Progenitor cell of endocrine pancreas (in vitro differentiated cells): ENCODE data around the gene LPCAT1. TPM values are rescaled to one million over a fixed set of nuclear protein-coding genes. Genes with fewer than 3 reads are reported as not detected.

ENCODE experiments used
- DNase-seq: peaks from one replicate; pipeline ENCODE4 v3.0.0; 2021; ENCODE audit warnings: low spot score; ENCODE audit not compliant: unreplicated experiment
- H3K27ac Mint-ChIP-seq: 2 replicates; pipeline ENCODE4 v1.8.0; 2021; ENCODE audit warnings: mild to moderate bottlenecking, moderate library complexity, mixed read lengths
- H3K27me3 Mint-ChIP-seq: 2 replicates; pipeline ENCODE4 v1.8.0; 2021; ENCODE audit warnings: mixed read lengths
- H3K36me3 Mint-ChIP-seq: 2 replicates; pipeline ENCODE4 v1.8.0; 2022; ENCODE audit warnings: mixed read lengths; ENCODE audit not compliant: insufficient read depth
- H3K4me1 Mint-ChIP-seq: 2 replicates; pipeline ENCODE4 v1.8.0; 2021; ENCODE audit warnings: low read depth, mixed read lengths
- H3K4me3 Mint-ChIP-seq: 2 replicates; pipeline ENCODE4 v1.8.0; 2021; ENCODE audit warnings: low read depth, mild to moderate bottlenecking, moderate library complexity, mixed read lengths
- H3K9me3 Mint-ChIP-seq: 2 replicates; pipeline ENCODE4 v1.8.0; 2021; ENCODE audit warnings: low read depth, mixed read lengths
- CTCF ChIP-seq: fragments of 200-600 bp; sonication (generic); IDR thresholded peaks from one replicate; pipeline ENCODE4 v1.5.0; 2021; ENCODE audit warnings: antibody characterized with exemption, mild to moderate bottlenecking; ENCODE audit not compliant: unreplicated experiment
- total RNA-seq: library from RNA; stranded (reverse); gene quantifications from 2 replicates; pipeline ENCODE4 v1.2.1, GENCODE V29; 2021

LPCAT1 gene
- total RNA-seq, 1 donor from 2014 or later, result 73.3 TPM

DNA sequence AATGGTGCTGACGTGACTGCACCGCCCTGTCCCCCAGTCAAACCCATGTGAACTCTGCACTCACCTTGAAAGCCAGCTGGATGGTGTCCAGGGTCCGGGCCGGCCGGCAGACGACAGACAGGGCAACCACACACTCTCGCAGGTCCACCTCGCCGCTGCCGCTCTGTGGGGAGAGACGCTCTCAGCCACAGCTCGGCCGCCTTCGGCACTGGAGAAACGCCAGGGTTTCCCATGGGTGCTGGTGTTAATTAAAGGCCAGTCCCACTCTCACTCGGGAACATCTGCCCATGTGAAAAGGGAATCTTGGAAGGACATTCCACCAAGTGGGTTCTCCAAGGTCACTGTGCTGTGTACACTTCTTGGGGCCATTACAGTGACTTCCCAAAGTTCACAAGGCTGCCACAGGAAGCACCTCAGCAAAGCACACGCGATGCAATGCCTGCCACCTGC, 53.0 kb downstream of the LPCAT1 start:
- Mint-ChIP-seq H3K27ac (no peak overlapping the region), H3K27me3 (no peaks in the 10 kb centered on the region), H3K9me3 (no peaks in the 10 kb centered on the region), H3K36me3 (peaks cover 13% of the 10 kb centered on the region), H3K4me3 (no peak overlapping the region), H3K4me1 (no peaks in the 10 kb centered on the region)
- DNase-seq, result no peak
- TF ChIP-seq CTCF, result no peak

GRCh38 chr5:1468629-1469527, 54.9 kb downstream of the LPCAT1 start:
- no peak for DNase-seq
- no peak for TF ChIP-seq CTCF
- H3K9me3 Mint-ChIP-seq, result no peaks in the 10 kb centered on the region
- no peaks in the 10 kb centered on the region for H3K4me1 Mint-ChIP-seq
- no peak overlapping the region for H3K27ac Mint-ChIP-seq
- H3K4me3 Mint-ChIP-seq, result no peak overlapping the region
- peaks cover 24% of the 10 kb centered on the region for H3K36me3 Mint-ChIP-seq
- no peaks in the 10 kb centered on the region for H3K27me3 Mint-ChIP-seq

- H3K27ac Mint-ChIP-seq, result no peak overlapping the region
- DNase-seq, result peak; percentile 35
- peak; percentile 72 for TF ChIP-seq CTCF
- H3K27me3 Mint-ChIP-seq, result no peaks in the 10 kb centered on the region
- H3K4me3 Mint-ChIP-seq, result no peak overlapping the region
- peaks cover 27% of the 10 kb centered on the region for H3K36me3 Mint-ChIP-seq
- H3K4me1 Mint-ChIP-seq, result no peaks in the 10 kb centered on the region
- no peaks in the 10 kb centered on the region for H3K9me3 Mint-ChIP-seq
Measured at GRCh38 chr5:1468247-1468612, 55.5 kb downstream of the LPCAT1 start.

DNA sequence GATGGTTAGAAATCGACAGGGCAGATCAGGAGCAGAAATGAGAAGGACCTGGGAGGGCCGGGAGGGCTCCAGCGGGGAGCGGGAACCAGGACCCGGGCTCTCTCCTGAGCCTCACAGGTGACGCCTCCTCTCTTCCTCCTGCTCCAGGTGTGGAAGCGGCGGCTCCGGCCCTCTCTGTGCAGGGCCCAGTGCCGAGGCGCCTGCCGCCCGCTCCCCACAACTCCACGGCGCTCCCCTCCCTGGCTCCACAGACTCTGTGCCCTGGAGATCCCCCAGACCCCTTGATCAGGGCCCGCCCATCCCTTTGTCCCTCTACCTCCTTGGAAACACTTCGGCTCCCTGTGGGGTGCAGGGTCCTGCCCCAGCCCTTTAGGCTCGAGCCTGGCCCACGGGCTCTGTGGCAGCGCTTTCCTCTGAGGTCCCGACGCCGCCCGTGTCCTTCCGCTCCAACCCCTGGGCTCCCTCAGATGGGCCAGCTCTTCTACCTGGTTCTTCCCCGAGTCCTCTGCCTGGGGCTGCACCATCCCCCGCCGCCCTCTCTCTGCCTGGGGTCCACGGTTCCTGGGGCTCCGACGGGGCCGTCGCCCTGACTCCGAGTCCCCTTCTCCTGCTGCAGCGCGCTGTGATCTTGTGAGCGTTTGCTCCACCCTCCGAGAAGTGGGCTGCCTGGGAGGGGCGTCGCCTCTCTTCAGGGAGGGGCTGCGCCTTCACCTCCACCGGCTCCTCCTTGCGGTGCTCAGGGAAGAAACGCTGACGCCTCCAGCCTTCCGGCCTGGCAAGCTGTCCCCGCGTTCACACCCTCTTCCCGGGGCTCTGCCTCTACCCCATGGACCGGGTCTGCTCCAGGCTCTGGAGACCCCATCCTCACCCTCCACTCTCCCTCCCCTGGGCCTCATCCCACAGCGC, 56.2 kb downstream of the LPCAT1 start:
- Mint-ChIP-seq H3K4me1 (no peaks in the 10 kb centered on the region), H3K4me3 (no peak overlapping the region), H3K27ac (no peak overlapping the region), H3K36me3 (peaks cover 25% of the 10 kb centered on the region), H3K27me3 (no peaks in the 10 kb centered on the region), H3K9me3 (no peaks in the 10 kb centered on the region)
- no peak for TF ChIP-seq CTCF
- DNase-seq, result no peak

- no peaks in the 10 kb centered on the region for H3K4me1 Mint-ChIP-seq
- DNase-seq, result no peak
- H3K27ac Mint-ChIP-seq, result no peak overlapping the region
- peaks cover 25% of the 10 kb centered on the region for H3K36me3 Mint-ChIP-seq
- H3K4me3 Mint-ChIP-seq, result no peak overlapping the region
- H3K9me3 Mint-ChIP-seq, result no peaks in the 10 kb centered on the region
- no peaks in the 10 kb centered on the region for H3K27me3 Mint-ChIP-seq
- TF ChIP-seq CTCF, result no peak
Measured at GRCh38 chr5:1466631-1467265, 57.0 kb downstream of the LPCAT1 start.
